ENCODE measurements around the gene ZER1. TPM values are rescaled to one million over a fixed set of nuclear protein-coding genes. Genes with fewer than 3 reads are reported as not detected.

Gene ZER1
- total RNA-seq, 1 experiment from 2014 or later, result 15.2 TPM

- Mint-ChIP-seq H3K9me3 (ENCODE audit: low read depth, unreplicated experiment) (no peaks in the 10 kb centered on the region), H3K27me3 (ENCODE audit: unreplicated experiment) (no peaks in the 10 kb centered on the region), H3K36me3 (ENCODE audit: insufficient read depth, unreplicated experiment) (peaks cover 22% of the 10 kb centered on the region), H3K4me1 (ENCODE audit: low read depth, unreplicated experiment) (no peaks in the 10 kb centered on the region), H3K27ac (ENCODE audit: unreplicated experiment) (no peak overlapping the region), H3K4me3 (ENCODE audit: low read depth, unreplicated experiment) (no peak overlapping the region)
- intact Hi-C loops (cut with micrococcal nuclease; ENCODE audit: unreplicated experiment), result no loop called here
- CTCF ChIA-PET, result no interaction called here
- no TSS peak for BruUV-seq (replicated peaks)
- no peak for TF ChIP-seq CTCF (IDR thresholded peaks at IDR 0.05; ENCODE audit: unreplicated experiment)
- no peak for DNase-seq
Measured at GRCh38 chr9:128792134-128792533, 20.4 kb upstream of the ZER1 start.

GRCh38 chr9:128790536-128790935 is 18.8 kb upstream of the ZER1 start:
- CTCF ChIA-PET, result no interaction called here
- H3K4me1 Mint-ChIP-seq (ENCODE audit: low read depth, unreplicated experiment), result no peaks in the 10 kb centered on the region
- BruUV-seq (replicated peaks), result no TSS peak

GRCh38 chr9:128788445-128788844 is 16.7 kb upstream of the ZER1 start:
- no peak overlapping the region for H3K27ac Mint-ChIP-seq (ENCODE audit: unreplicated experiment)

More at GRCh38 chr9:128790536-128790935, 18.8 kb upstream of the ZER1 start:
- DNase-seq, result no peak
- peaks cover 30% of the 10 kb centered on the region for H3K36me3 Mint-ChIP-seq (ENCODE audit: insufficient read depth, unreplicated experiment)
- intact Hi-C loops (cut with micrococcal nuclease; ENCODE audit: unreplicated experiment), result no loop called here
- no peaks in the 10 kb centered on the region for H3K27me3 Mint-ChIP-seq (ENCODE audit: unreplicated experiment)
- H3K9me3 Mint-ChIP-seq (ENCODE audit: low read depth, unreplicated experiment), result no peaks in the 10 kb centered on the region
- H3K4me3 Mint-ChIP-seq (ENCODE audit: low read depth, unreplicated experiment), result no peak overlapping the region
- no peak for TF ChIP-seq CTCF (IDR thresholded peaks at IDR 0.05; ENCODE audit: unreplicated experiment)
- H3K27ac Mint-ChIP-seq (ENCODE audit: unreplicated experiment), result no peak overlapping the region

GRCh38 chr9:128787659-128788058 is 15.9 kb upstream of the ZER1 start:
- no peaks in the 10 kb centered on the region for H3K4me1 Mint-ChIP-seq (ENCODE audit: low read depth, unreplicated experiment)
- peak overlapping the region; percentile 58 for H3K27ac Mint-ChIP-seq (ENCODE audit: unreplicated experiment)
- intact Hi-C loops (cut with micrococcal nuclease; ENCODE audit: unreplicated experiment), result no loop called here
- peak overlapping the region; percentile 87 for H3K4me3 Mint-ChIP-seq (ENCODE audit: low read depth, unreplicated experiment)
- no peak for DNase-seq
- no peaks in the 10 kb centered on the region for H3K27me3 Mint-ChIP-seq (ENCODE audit: unreplicated experiment)
- H3K9me3 Mint-ChIP-seq (ENCODE audit: low read depth, unreplicated experiment), result no peaks in the 10 kb centered on the region
- no TSS peak for BruUV-seq (replicated peaks)
- peaks cover 17% of the 10 kb centered on the region for H3K36me3 Mint-ChIP-seq (ENCODE audit: insufficient read depth, unreplicated experiment)
- CTCF ChIA-PET, result interaction anchor here (1.4 kb wide), 1 partner anchor 16 kb away, joined by 4 read pairs; the partner anchor contains the start of gene ZER1
- TF ChIP-seq CTCF (IDR thresholded peaks at IDR 0.05; ENCODE audit: unreplicated experiment), result no peak

More at GRCh38 chr9:128788445-128788844, 16.7 kb upstream of the ZER1 start:
- Mint-ChIP-seq H3K4me3 (ENCODE audit: low read depth, unreplicated experiment) (peak overlapping the region; percentile 87), H3K4me1 (ENCODE audit: low read depth, unreplicated experiment) (no peaks in the 10 kb centered on the region), H3K36me3 (ENCODE audit: insufficient read depth, unreplicated experiment) (peaks cover 17% of the 10 kb centered on the region), H3K9me3 (ENCODE audit: low read depth, unreplicated experiment) (no peaks in the 10 kb centered on the region), H3K27me3 (ENCODE audit: unreplicated experiment) (no peaks in the 10 kb centered on the region)
- CTCF ChIA-PET, result interaction anchor here (0.6 to 1.4 kb wide), 2 partner anchors 17 to 142 kb away, joined by 3 to 4 read pairs; partner anchors contain the start of gene ZER1
- BruUV-seq (replicated peaks), result no TSS peak
- no peak for TF ChIP-seq CTCF (IDR thresholded peaks at IDR 0.05; ENCODE audit: unreplicated experiment)
- intact Hi-C loops (cut with micrococcal nuclease; ENCODE audit: unreplicated experiment), result no loop called here
- no peak for DNase-seq

All from Calu3 (cell line).